Pancreas (tissue), 10 donors: ENCODE results near the gene PSRC1. TPM values are rescaled to one million over a fixed set of nuclear protein-coding genes. Genes with fewer than 3 reads are reported as not detected.

Experiments used
- ATAC-seq, 4 donors: fragments of 200-7000 bp; cut with Tn5 transposase; one replicate each; pipeline versions ENCODE4 v1.8.0 to v1.9.1; 2020; ENCODE audit warnings: mild to moderate bottlenecking in 4 of 4, moderate library complexity in 4 of 4
- DNase-seq, 6 donors: peaks; one replicate each; pipeline ENCODE4 v3.0.0-alpha.2; 2020
- FAIRE-seq: peaks from 2 replicates; lab custom pipeline; 2012; peaks lifted over from hg19 to GRCh38; lab: Jason Lieb, UNC
- H3K27ac ChIP-seq, 4 donors: fragments of 200-600 bp; sonication (generic); 1 replicate in 3 of 4; 2 replicates in 1 of 4; pipeline versions ENCODE4 v1.5.0 to v1.8.0; 2020
- H3K27me3 ChIP-seq, 4 donors: fragments of 200-600 bp; one replicate each; pipeline ENCODE4 v1.8.0; 2021
- H3K36me3 ChIP-seq, 3 donors: fragments of 200-600 bp; sonication (generic) in 1 of 3; one replicate each; pipeline versions ENCODE4 v1.5.0 to v1.8.0; 2020 to 2021
- H3K4me1 ChIP-seq, 3 donors: fragments of 200-600 bp; one replicate each; pipeline ENCODE4 v1.8.0; 2021
- H3K4me3 ChIP-seq, 4 donors: fragments of 200-600 bp; sonication (generic) in 2 of 4; one replicate each; pipeline versions ENCODE4 v1.5.0 to v1.8.0; 2020 to 2021
- H3K9me3 ChIP-seq, 4 donors: fragments of 200-600 bp; one replicate each; pipeline ENCODE4 v1.8.0; 2021
- CTCF ChIP-seq, 4 donors: fragments of 200-600 bp; sonication (generic) in 3 of 4; IDR thresholded peaks; one replicate each; pipeline versions ENCODE4 v1.5.0 to v1.8.0; 2021; ENCODE audit warnings: antibody characterized with exemption in 4 of 4
- WGBS, 2 donors: extraction: QIAGEN DNeasy Blood & Tissue Kit; methylation state at CpG; one replicate each; pipeline ENCODE4 v1.1.7; 2013; 5-methylcytosine and 5-hydroxymethylcytosine counted together
- intact Hi-C, 3 donors: fragments of 100-400 bp; cut with DNase I; formaldehyde crosslinking; loops; one replicate each; pipeline versions ENCODE4 v1.11.1 to v1.14.2; 2022
- polyA plus RNA-seq, 2 donors: library from polyadenylated mRNA; stranded (reverse); fragments of 200-250 nt; gene quantifications; one replicate each; pipeline ENCODE4 v1.2.3, GENCODE V29; 2013
- total RNA-seq, 6 donors: library from RNA; stranded (reverse); fragmentation: NEBNext Ultra II Directional in 4 of 6; extraction: Animal tissue kit (Norgen Biotek cat#: 25700) in 4 of 6; gene quantifications; one replicate each; pipeline versions ENCODE4 v1.2.1 to v1.2.4, GENCODE V29; 2021 to 2023
- donor health status: healthy with polysubstance abuse.
- donor health status: DM: no; HTN: no; CAD: no; lungs with moderate emphysema.
- donor health status: DM: no; HTN: no; CAD: no.
- donor health status: control.
- donor health status: control.
- donor health status: Bipolar disorder and iron deficiency.
- donor health status: DM: yes; HTN: yes; CAD: no.
- donor health status: DM: no; HTN: no; CAD: no.
- donor health status: DM: no; HTN: no; CAD: no.
- donor health status: DM: yes; HTN: yes; CAD: no.

PSRC1 gene
- total and polyA plus RNA-seq, 8 donors: 0.08 to 5.4 (median 0.91) TPM

GRCh38 chr1:109267743-109268300 lies 15.1 kb downstream of the PSRC1 start:
- no peaks in the 10 kb centered on the region for H3K9me3 ChIP-seq
- no peak overlapping the region for H3K4me3 ChIP-seq
- intact Hi-C loops: no loop called here
- TF ChIP-seq CTCF (IDR thresholded peaks at IDR 0.05): no peak
- no peaks in the 10 kb centered on the region for H3K27me3 ChIP-seq
- no peaks in the 10 kb centered on the region for H3K4me1 ChIP-seq
- no peaks in the 10 kb centered on the region for H3K36me3 ChIP-seq
- 93% methylated on average over 17 of the region's 17 CpGs for WGBS, 2 donors
- ATAC-seq: no peak
- peak in 1 of 6 donors; percentile 64 for DNase-seq
- no peak for FAIRE-seq
- H3K27ac ChIP-seq: no peak overlapping the region

GRCh38 chr1:109266965-109267364 lies 16.0 kb downstream of the PSRC1 start:
- ATAC-seq (no peak), FAIRE-seq (no peak), DNase-seq (no peak)
- Histone ChIP-seq H3K4me3 (no peak overlapping the region), H3K9me3 (no peaks in the 10 kb centered on the region), H3K4me1 (no peaks in the 10 kb centered on the region), H3K27me3 (no peaks in the 10 kb centered on the region), H3K36me3 (no peaks in the 10 kb centered on the region), H3K27ac (no peak overlapping the region)
- intact Hi-C loops: no loop called here
- WGBS, 2 donors: 86 to 87% methylated on average over 11 of the region's 11 CpGs
- TF ChIP-seq CTCF (IDR thresholded peaks at IDR 0.05): no peak

- TF ChIP-seq CTCF (IDR thresholded peaks at IDR 0.05): no peak
- 92 to 93% methylated on average over 13 of the region's 13 CpGs for WGBS, 2 donors
- Histone ChIP-seq H3K27ac (no peak overlapping the region), H3K9me3 (no peaks in the 10 kb centered on the region), H3K36me3 (no peaks in the 10 kb centered on the region), H3K27me3 (no peaks in the 10 kb centered on the region), H3K4me1 (no peaks in the 10 kb centered on the region), H3K4me3 (no peak overlapping the region)
- intact Hi-C loops: no loop called here
- FAIRE-seq (no peak), DNase-seq (no peak), ATAC-seq (no peak)
These were observed 17.1 kb downstream of the PSRC1 start for GRCh38 chr1:109265741-109266330.

- Histone ChIP-seq H3K4me3 (no peak overlapping the region), H3K36me3 (no peaks in the 10 kb centered on the region), H3K27me3 (no peaks in the 10 kb centered on the region), H3K4me1 (no peaks in the 10 kb centered on the region), H3K9me3 (no peaks in the 10 kb centered on the region), H3K27ac (no peak overlapping the region)
- FAIRE-seq (no peak), DNase-seq (no peak), ATAC-seq (no peak)
- TF ChIP-seq CTCF (IDR thresholded peaks at IDR 0.05): no peak
- 86 to 94% methylated on average over 4 of the region's 4 CpGs for WGBS, 2 donors
- intact Hi-C loops: no loop called here
These were observed 17.9 kb downstream of the PSRC1 start for GRCh38 chr1:109265016-109265415.

- intact Hi-C loops: loop anchor here in 1 of 3 donors (5.0 kb wide), 1 partner anchor 133 kb away; the partner anchor contains the start of gene SORT1
These were observed 18.6 kb downstream of the PSRC1 start for GRCh38 chr1:109264379-109264755.

More at GRCh38 chr1:109264379-109264755, 18.6 kb downstream of the PSRC1 start:
- no peaks in the 10 kb centered on the region for H3K27me3 ChIP-seq
- H3K4me1 ChIP-seq: no peaks in the 10 kb centered on the region
- H3K36me3 ChIP-seq: no peaks in the 10 kb centered on the region
- H3K27ac ChIP-seq: no peak overlapping the region
- no peaks in the 10 kb centered on the region for H3K9me3 ChIP-seq
- FAIRE-seq (no peak), ATAC-seq (no peak), DNase-seq (no peak)
- no peak for TF ChIP-seq CTCF (IDR thresholded peaks at IDR 0.05)
- H3K4me3 ChIP-seq: no peak overlapping the region
- 66 to 77% methylated on average over 9 of the region's 9 CpGs for WGBS, 2 donors
